ENCODE results near the gene LIX1L. TPM values are rescaled to one million over a fixed set of nuclear protein-coding genes. Genes with fewer than 3 reads are reported as not detected.

Gene LIX1L
- total and polyA plus RNA-seq, 11 donors = 7.0 to 31.5 (median 26.1) TPM

- peaks cover 1 to 82% (median 51%) of the 10 kb centered on the region in 12 donors for H3K4me1 ChIP-seq
- H3K27me3 ChIP-seq = no peaks in the 10 kb centered on the region
- H3K27ac ChIP-seq = peak overlapping the region; percentile 71 to 98 (median 92)
- peaks cover 0 to under 1% (median 0%) of the 10 kb centered on the region in 9 donors for H3K36me3 ChIP-seq
- H3K4me3 ChIP-seq = peak overlapping the region; percentile 38 to 82 (median 71)
- ATAC-seq (peak; percentile 23 to 60 (median 47)), DNase-seq (peak; percentile 89 to 94 (median 93))
- WGBS, 4 donors = 0 to 1% (median 1%) methylated on average over 33 to 44 of the region's 44 CpGs
- H3K9me3 ChIP-seq = no peaks in the 10 kb centered on the region
- peak in 8 of 12 donors; percentile 4 to 43 (median 27) for TF ChIP-seq CTCF (IDR thresholded peaks at IDR 0.05)
- TF ChIP-seq POLR2A (IDR thresholded peaks at IDR 0.05) = peak in 1 of 2 donors; percentile 86
- intact Hi-C loops (cut with DNase I) = loop anchor here in 5 of 10 donors (5.0 to 10.0 kb wide), 4 partner anchors 33 to 106 kb away; partner anchors contain the start of genes RBM8A (in 2 of the 5), PIAS3 (in 1 of the 5) and TXNIP (in 1 of the 5)
Measured at GRCh38 chr1:145960468-145961108, 2.8 kb upstream of the LIX1L start.

GRCh38 chr1:145959957-145960467 lies 2.2 kb upstream of the LIX1L start:
- 4 to 7% (median 6%) methylated on average over 12 of the region's 12 CpGs for WGBS, 4 donors
- peaks cover 7 to 82% (median 53%) of the 10 kb centered on the region in 12 donors for H3K4me1 ChIP-seq
- intact Hi-C loops (cut with DNase I) = loop anchor here in 9 of 10 donors (2.0 to 10.0 kb wide), 8 partner anchors 31 to 105 kb away; partner anchors contain the start of genes PEX11B (in 5 of the 9), PIAS3 (in 5 of the 9), RBM8A (in 2 of the 9) and TXNIP (in 1 of the 9)

DNA sequence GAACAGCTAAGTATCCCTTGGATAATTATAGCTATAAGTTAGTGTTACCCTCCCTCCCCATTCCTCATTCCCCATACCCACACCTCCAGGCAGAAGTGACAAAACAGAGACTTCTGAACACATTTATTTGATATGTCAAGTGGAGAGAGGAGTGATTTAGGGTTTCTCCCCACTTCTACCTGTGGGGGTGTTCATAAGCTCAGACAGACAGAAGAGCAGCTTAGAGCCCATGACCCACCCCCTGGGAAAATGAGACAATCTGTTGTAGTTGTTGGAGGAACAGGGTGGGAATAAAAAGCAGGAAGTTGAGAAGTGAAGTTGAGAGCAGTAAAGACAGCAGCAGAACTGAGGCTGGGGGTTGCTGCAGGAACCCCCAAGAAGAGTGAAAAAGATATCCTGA lies 1.5 kb upstream of the LIX1L start:
- ATAC-seq (no peak), DNase-seq (no peak)
- TF ChIP-seq POLR2A (IDR thresholded peaks at IDR 0.05) (no peak), CTCF (IDR thresholded peaks at IDR 0.05) (no peak)
- Histone ChIP-seq H3K4me1 (peaks cover 8 to 87% (median 59%) of the 10 kb centered on the region in 12 donors), H3K36me3 (peaks cover 0 to 5% (median 0%) of the 10 kb centered on the region in 9 donors), H3K27me3 (no peaks in the 10 kb centered on the region), H3K4me3 (no peak overlapping the region), H3K27ac (peak overlapping the region in 7 of 12 donors; percentile 7 to 98 (median 91)), H3K9me3 (no peaks in the 10 kb centered on the region)
- intact Hi-C loops (cut with DNase I) = loop anchor here in 7 of 10 donors (2.0 to 10.0 kb wide), 5 partner anchors 31 to 105 kb away; partner anchors contain the start of genes PEX11B (in 5 of the 7) and PIAS3 (in 4 of the 7)

More at GRCh38 chr1:145959957-145960467, 2.2 kb upstream of the LIX1L start:
- H3K27me3 ChIP-seq = no peaks in the 10 kb centered on the region
- TF ChIP-seq CTCF (IDR thresholded peaks at IDR 0.05) (no peak), POLR2A (IDR thresholded peaks at IDR 0.05) (no peak)
- peak overlapping the region; percentile 38 to 82 (median 71) for H3K4me3 ChIP-seq
- H3K36me3 ChIP-seq = peaks cover 0 to 4% (median 0%) of the 10 kb centered on the region in 9 donors
- no peaks in the 10 kb centered on the region for H3K9me3 ChIP-seq
- DNase-seq (no peak), ATAC-seq (no peak)
- peak overlapping the region; percentile 71 to 98 (median 92) for H3K27ac ChIP-seq

- no peak for ATAC-seq
- DNase-seq = no peak
- TF ChIP-seq POLR2A (IDR thresholded peaks at IDR 0.05) = no peak
- no peak for TF ChIP-seq CTCF (IDR thresholded peaks at IDR 0.05)
- Histone ChIP-seq H3K4me1 (peaks cover 8 to 88% (median 58%) of the 10 kb centered on the region in 12 donors), H3K27ac (peak overlapping the region in 9 of 12 donors; percentile 93 to 100 (median 98)), H3K4me3 (peak overlapping the region in 1 of 12 donors; percentile 69), H3K36me3 (peaks cover 0 to 5% (median 0%) of the 10 kb centered on the region in 9 donors), H3K9me3 (no peaks in the 10 kb centered on the region), H3K27me3 (no peaks in the 10 kb centered on the region)
- intact Hi-C loops (cut with DNase I) = loop anchor here in 8 of 10 donors (1.0 to 10.0 kb wide), 6 partner anchors 30 to 104 kb away; partner anchors contain the start of genes PEX11B (in 5 of the 8), PIAS3 (in 4 of the 8) and RBM8A (in 1 of the 8)
Measured at GRCh38 chr1:145958734-145959133, 917 bp upstream of the LIX1L start.
